Common myeloid progenitor, CD34-positive (primary cell): ENCODE measurements around the gene GLIPR1L2.

ENCODE experiments used
- CTCF ChIA-PET: fragments of 350-600 bp; sonication (Branson Sonifier 250); formaldehyde crosslinking; loops from one replicate; lab custom pipeline; 2021; ENCODE audit warnings: antibody characterized with exemption; lab: Charles Lee
- POLR2A ChIA-PET: fragments of 350-600 bp; sonication (Branson Sonifier 250); formaldehyde crosslinking; loops from one replicate; lab custom pipeline; 2021; ENCODE audit warnings: antibody characterized with exemption; lab: Charles Lee
- DNase-seq, 3 donors: peaks; one replicate each; pipeline versions ENCODE4 v3.0.0 to v3.0.0-alpha.2; 2013
- H3K27ac ChIP-seq, 2 experiments: 1 replicate in 1 of 2; 2 replicates in 1 of 2; pipeline ENCODE4 v1.7.0; 2013; ENCODE audit warnings: inconsistent platforms in 2 of 2, low read length in 2 of 2, mild to moderate bottlenecking in 2 of 2, low read depth in 1 of 2, moderate library complexity in 1 of 2; ENCODE audit not compliant: severe bottlenecking in 2 of 2, insufficient read depth in 1 of 2, poor library complexity in 1 of 2
- H3K27me3 ChIP-seq, 5 experiments: replicated peaks in 2 of 5; 1 replicate in 3 of 5; 2 replicates in 2 of 5; pipeline versions ENCODE4 v1.6.1 to v1.7.0; 2013; ENCODE audit warnings: low read length in 4 of 5, mild to moderate bottlenecking in 2 of 5, moderate library complexity in 2 of 5, inconsistent platforms in 1 of 5; ENCODE audit not compliant: insufficient read depth in 5 of 5, control insufficient read depth in 4 of 5
- H3K36me3 ChIP-seq, 4 experiments: 1 replicate in 2 of 4; 2 replicates in 2 of 4; pipeline versions ENCODE4 v1.6.1 to v1.7.0; 2013; ENCODE audit warnings: low read length in 3 of 4, control low read depth in 1 of 4, mild to moderate bottlenecking in 1 of 4; ENCODE audit not compliant: control insufficient read depth in 4 of 4, insufficient read depth in 4 of 4
- H3K4me1 ChIP-seq, 4 experiments: 1 replicate in 3 of 4; 2 replicates in 1 of 4; pipeline versions ENCODE4 v1.6.1 to v1.7.1; 2013; ENCODE audit warnings: low read length in 3 of 4, mild to moderate bottlenecking in 3 of 4, control low read depth in 1 of 4, inconsistent platforms in 1 of 4, moderate library complexity in 1 of 4; ENCODE audit not compliant: control insufficient read depth in 4 of 4, insufficient read depth in 4 of 4; ENCODE audit errors: control extremely low read depth in 1 of 4
- H3K4me3 ChIP-seq, 7 experiments: 1 replicate in 4 of 7; 2 replicates in 3 of 7; pipeline versions ENCODE4 v1.5.1 to v1.7.0; 2013; ENCODE audit warnings: mild to moderate bottlenecking in 7 of 7, low read length in 6 of 7, moderate library complexity in 6 of 7, inconsistent platforms in 2 of 7, low read depth in 2 of 7, control low read depth in 1 of 7; ENCODE audit not compliant: insufficient read depth in 4 of 7, control insufficient read depth in 1 of 7; ENCODE audit errors: extremely low read depth in 1 of 7
- H3K9me3 ChIP-seq, 5 experiments: 1 replicate in 4 of 5; 2 replicates in 1 of 5; pipeline versions ENCODE4 v1.6.1 to v1.7.1; 2013; ENCODE audit warnings: low read length in 4 of 5, mild to moderate bottlenecking in 2 of 5, inconsistent platforms in 1 of 5, low read depth in 1 of 5, moderate library complexity in 1 of 5; ENCODE audit not compliant: control insufficient read depth in 4 of 5, insufficient read depth in 2 of 5; ENCODE audit errors: control extremely low read depth in 1 of 5
- WGBS: methylation state at CpG from one replicate; pipeline ENCODE4 v1.1.5; 2013; ENCODE audit not compliant: insufficient coverage; 5-methylcytosine and 5-hydroxymethylcytosine counted together

GLIPR1L2 gene

DNA sequence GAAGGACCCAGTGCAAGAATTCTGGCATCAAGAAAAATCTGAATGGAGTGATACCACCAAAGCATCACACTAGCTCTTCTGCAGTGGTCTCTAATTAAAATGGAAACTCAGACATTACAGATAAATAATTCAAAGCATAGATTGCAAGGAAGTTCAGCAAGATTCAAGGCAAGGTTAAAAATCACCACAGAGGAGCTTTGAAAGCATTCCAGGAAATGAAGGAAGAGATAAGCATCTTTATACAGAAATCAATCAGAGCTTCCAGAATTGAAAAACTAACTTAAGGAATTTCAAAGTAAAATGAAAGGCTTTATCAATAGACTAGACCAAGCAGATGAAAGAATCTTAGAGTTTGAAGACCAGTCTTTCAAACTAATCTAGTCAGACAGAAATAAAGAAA is 69.3 kb downstream of the GLIPR1L2 start:
- H3K27ac ChIP-seq = no peak overlapping the region
- no peak overlapping the region for H3K4me3 ChIP-seq
- no peaks in the 10 kb centered on the region for H3K27me3 ChIP-seq
- no peak for DNase-seq
- H3K4me1 ChIP-seq = peaks cover 6 to 35% (median 25%) of the 10 kb centered on the region in 4 experiments
- H3K36me3 ChIP-seq = no peaks in the 10 kb centered on the region
- POLR2A ChIA-PET = interaction anchor here (1.0 kb wide), 1 partner anchor 25 kb away, joined by 3 read pairs; no protein-coding TSS in a partner anchor
- CTCF ChIA-PET = interaction anchor here (0.8 to 3.2 kb wide), 2 partner anchors 11 to 25 kb away, joined by 3 to 13 read pairs; no protein-coding TSS in a partner anchor
- H3K9me3 ChIP-seq = peaks cover 0 to 16% (median 6%) of the 10 kb centered on the region in 5 experiments

DNA sequence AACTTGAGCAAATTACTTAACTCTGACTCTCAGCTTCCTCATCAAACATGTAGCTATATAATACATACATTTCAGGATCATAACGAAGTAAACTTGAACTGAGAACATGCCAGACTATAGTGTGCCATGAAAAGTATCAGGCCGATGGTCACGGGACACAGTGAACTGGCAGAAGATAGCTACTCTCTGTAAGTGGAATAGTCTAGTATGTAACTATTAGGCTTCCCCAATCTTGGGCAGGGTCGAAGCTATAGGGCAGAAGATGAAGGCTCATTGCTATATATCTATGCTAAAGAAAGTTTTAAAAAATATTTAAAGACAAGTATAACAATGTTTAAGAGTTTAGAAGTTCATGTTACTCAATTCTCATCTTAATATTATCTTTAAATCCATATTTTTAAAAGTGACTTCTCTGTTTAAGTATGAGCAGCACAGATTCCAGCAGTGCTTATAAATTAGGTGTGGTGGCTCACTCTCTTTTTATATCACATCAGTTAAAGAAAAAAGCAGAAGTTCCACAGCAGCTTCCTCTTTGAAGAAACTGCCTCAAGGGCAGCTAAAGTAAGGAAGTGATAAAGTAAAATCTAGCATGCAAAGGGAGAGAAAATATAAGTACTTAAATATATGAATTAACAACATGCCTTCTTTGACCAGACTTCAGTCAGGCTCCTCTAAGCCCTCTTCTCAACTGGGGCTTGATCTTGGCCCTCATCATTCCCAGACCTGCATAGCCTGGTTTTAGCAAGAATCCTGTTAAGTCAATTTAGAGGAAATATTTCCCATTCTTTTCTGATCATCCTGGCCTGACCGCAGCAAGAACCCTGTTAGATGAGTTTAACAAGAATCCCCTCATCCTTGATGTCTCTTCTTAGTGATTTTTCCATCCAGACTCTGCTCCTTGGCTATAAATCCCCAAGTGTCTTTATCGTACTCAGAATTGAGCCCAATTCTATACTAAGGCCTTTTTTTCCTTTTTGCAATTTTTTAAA is 81.3 kb downstream of the GLIPR1L2 start:
- H3K4me3 ChIP-seq = peak overlapping the region in 3 of 7 experiments; percentile 5 to 37 (median 30)
- H3K27ac ChIP-seq = peak overlapping the region; percentile 46 to 83
- no peaks in the 10 kb centered on the region for H3K36me3 ChIP-seq
- CTCF ChIA-PET = interaction anchor here (0.9 to 2.0 kb wide), 6 partner anchors 8 to 35 kb away, joined by 3 to 7 read pairs (median 4); partner anchors contain the start of gene GLIPR1
- 74% methylated on average over 3 of the region's 6 CpGs for WGBS
- DNase-seq = peak; percentile 73 to 96 (median 92)
- POLR2A ChIA-PET = interaction anchor here (0.6 kb wide), 1 partner anchor 37 kb away, joined by 3 read pairs; no protein-coding TSS in a partner anchor
- H3K4me1 ChIP-seq = peaks cover 27 to 56% (median 42%) of the 10 kb centered on the region in 4 experiments
- no peaks in the 10 kb centered on the region for H3K9me3 ChIP-seq
- no peaks in the 10 kb centered on the region for H3K27me3 ChIP-seq

- POLR2A ChIA-PET = no interaction called here
Measured at GRCh38 chr12:75474116-75474515, 83.2 kb downstream of the GLIPR1L2 start.

GRCh38 chr12:75476071-75476470 is 85.2 kb downstream of the GLIPR1L2 start:
- DNase-seq = no peak
- Histone ChIP-seq H3K27ac (no peak overlapping the region), H3K27me3 (no peaks in the 10 kb centered on the region), H3K4me1 (peaks cover 51 to 86% (median 71%) of the 10 kb centered on the region in 4 experiments), H3K9me3 (no peaks in the 10 kb centered on the region), H3K36me3 (no peaks in the 10 kb centered on the region), H3K4me3 (no peak overlapping the region)
- no CpG with 5 or more reads among the region's 1 CpG for WGBS
- CTCF ChIA-PET = interaction anchor here (0.8 to 4.3 kb wide), 5 partner anchors 9 to 20 kb away, joined by 3 to 25 read pairs (median 4); no protein-coding TSS in a partner anchor
- POLR2A ChIA-PET = no interaction called here

More at GRCh38 chr12:75474116-75474515, 83.2 kb downstream of the GLIPR1L2 start:
- H3K4me1 ChIP-seq = peaks cover 42 to 74% (median 58%) of the 10 kb centered on the region in 4 experiments
- no peaks in the 10 kb centered on the region for H3K27me3 ChIP-seq
- WGBS = 100% methylated on average over 2 of the region's 2 CpGs
- DNase-seq = no peak
- no peak overlapping the region for H3K27ac ChIP-seq
- H3K4me3 ChIP-seq = no peak overlapping the region
- no peaks in the 10 kb centered on the region for H3K36me3 ChIP-seq
- H3K9me3 ChIP-seq = no peaks in the 10 kb centered on the region
- CTCF ChIA-PET = interaction anchor here (0.9 to 4.3 kb wide), 4 partner anchors 11 to 83 kb away, joined by 4 to 25 read pairs (median 4); partner anchors contain the start of gene GLIPR1L2

GRCh38 chr12:75477137-75477536 is 86.2 kb downstream of the GLIPR1L2 start:
- no peaks in the 10 kb centered on the region for H3K9me3 ChIP-seq
- POLR2A ChIA-PET = no interaction called here
- WGBS = 100% methylated on average over 1 of the region's 2 CpGs
- no peaks in the 10 kb centered on the region for H3K27me3 ChIP-seq
- H3K36me3 ChIP-seq = no peaks in the 10 kb centered on the region
- H3K4me3 ChIP-seq = no peak overlapping the region
- no peak for DNase-seq
- H3K27ac ChIP-seq = peak overlapping the region in 1 of 2 experiments; percentile 36
- CTCF ChIA-PET = interaction anchor here (0.8 to 4.3 kb wide), 5 partner anchors 8 to 86 kb away, joined by 3 to 25 read pairs (median 4); partner anchors contain the start of gene GLIPR1L2
- H3K4me1 ChIP-seq = peaks cover 46 to 85% (median 71%) of the 10 kb centered on the region in 4 experiments

GRCh38 chr12:75478116-75478794 is 87.4 kb downstream of the GLIPR1L2 start:
- peak overlapping the region; percentile 6 to 31 for H3K27ac ChIP-seq

More at GRCh38 chr12:75478116-75478794, 87.4 kb downstream of the GLIPR1L2 start:
- Histone ChIP-seq H3K4me3 (peak overlapping the region in 6 of 7 experiments; percentile 5 to 62 (median 31)), H3K36me3 (peaks cover 0 to 2% (median 0%) of the 10 kb centered on the region in 4 experiments), H3K27me3 (no peaks in the 10 kb centered on the region), H3K9me3 (no peaks in the 10 kb centered on the region), H3K4me1 (peaks cover 48 to 86% (median 69%) of the 10 kb centered on the region in 4 experiments)
- ChIA-PET CTCF (interaction anchor here (1.1 to 2.1 kb wide), 6 partner anchors 10 to 89 kb away, joined by 3 to 7 read pairs (median 4); partner anchors contain the start of gene GLIPR1L2), POLR2A (interaction anchor here (0.8 kb wide), 1 partner anchor 82 kb away, joined by 3 read pairs; no protein-coding TSS in a partner anchor)
- WGBS = 0% methylated on average over 2 of the region's 5 CpGs
- peak; percentile 72 to 90 (median 89) for DNase-seq
